Sigmoid colon (tissue), 7 donors: ENCODE results near the gene NDC80. TPM values are rescaled to one million over a fixed set of nuclear protein-coding genes. Genes with fewer than 3 reads are reported as not detected.

Experiments used
- DNase-seq: peaks from one replicate; pipeline ENCODE4 v3.0.0-alpha.2; 2019
- H3K27ac ChIP-seq, 4 donors: fragments of 200-600 bp; sonication (generic); one replicate each; pipeline ENCODE4 v1.5.1; 2016 to 2019; ENCODE audit warnings: mild to moderate bottlenecking in 1 of 4
- H3K27me3 ChIP-seq, 3 donors: fragments of 200-600 bp; sonication (generic); one replicate each; pipeline ENCODE4 v1.5.1; 2019; ENCODE audit warnings: mild to moderate bottlenecking in 1 of 3
- H3K36me3 ChIP-seq, 4 donors: fragments of 200-600 bp; sonication (generic); one replicate each; pipeline ENCODE4 v1.5.1; 2016 to 2019
- H3K4me1 ChIP-seq, 4 donors: fragments of 200-600 bp; sonication (generic); one replicate each; pipeline ENCODE4 v1.5.1; 2017 to 2019
- H3K4me3 ChIP-seq, 4 donors: fragments of 200-600 bp; sonication (generic); one replicate each; pipeline ENCODE4 v1.5.1; 2017 to 2019; ENCODE audit warnings: mild to moderate bottlenecking in 2 of 4, moderate library complexity in 1 of 4
- H3K9me3 ChIP-seq, 4 donors: fragments of 200-600 bp in 3 of 4; sonication (generic) in 3 of 4; one replicate each; pipeline versions ENCODE4 v1.5.1 to v1.6.1; 2013 to 2019
- EP300 ChIP-seq, 4 donors: sonication (generic); formaldehyde crosslinking; IDR thresholded peaks; one replicate each; pipeline ENCODE4 v1.6.1; 2017; ENCODE audit warnings: antibody characterized with exemption in 4 of 4
- POLR2A ChIP-seq, 2 donors: fragments of 450-650 bp; IDR thresholded peaks; one replicate each; pipeline ENCODE4 v1.6.1; 2016; ENCODE audit warnings: antibody characterized with exemption in 2 of 2, mild to moderate bottlenecking in 2 of 2, moderate library complexity in 2 of 2
- POLR2AphosphoS5 ChIP-seq, 4 donors: sonication (generic); formaldehyde crosslinking; IDR thresholded peaks; one replicate each; pipeline ENCODE4 v1.6.1; 2017; ENCODE audit warnings: antibody characterized with exemption in 4 of 4
- WGBS, 2 donors: extraction: QIAGEN DNeasy Blood & Tissue Kit; methylation state at CpG; one replicate each; pipeline ENCODE4 v1.1.7; 2013; 5-methylcytosine and 5-hydroxymethylcytosine counted together
- intact Hi-C: fragments of 100-400 bp; cut with DNase I; formaldehyde crosslinking; loops from one replicate; pipeline ENCODE4 v1.15.1; 2023
- polyA plus RNA-seq, 3 donors: library from polyadenylated mRNA; stranded (reverse); fragments of 200-250 nt; gene quantifications; one replicate each; pipeline ENCODE4 v1.2.3, GENCODE V29; 2013
- total RNA-seq, 4 donors: library from RNA; depleted of rRNA; stranded (reverse); fragments of >200 nt; gene quantifications; one replicate each; pipeline ENCODE4 v1.1.0, GENCODE V29; 2016
- TF ChIP-seq, protein P1 (sequence below), 4 experiments: fragments of 450-650 bp in 3 of 4; fragments of 200-600 bp in 1 of 4; IDR thresholded peaks; one replicate each; pipeline ENCODE4 v1.5.1; 2016 to 2019; ENCODE audit warnings: antibody characterized with exemption in 4 of 4, mild to moderate bottlenecking in 3 of 4, moderate library complexity in 2 of 4
- donor health status: healthy with polysubstance abuse.
- donor health status: Bipolar disorder and iron deficiency.
- donor health status: healthy.

The NDC80 gene
- total and polyA plus RNA-seq, 7 donors, result 0.36 to 12.6 (median 1.2) TPM; not detected in 2

GRCh38 chr18:2606335-2606734 is 35.0 kb downstream of the NDC80 start:
- Histone ChIP-seq H3K36me3 (no peaks in the 10 kb centered on the region), H3K4me1 (no peaks in the 10 kb centered on the region), H3K4me3 (no peak overlapping the region), H3K9me3 (no peaks in the 10 kb centered on the region), H3K27ac (no peak overlapping the region), H3K27me3 (no peaks in the 10 kb centered on the region)
- intact Hi-C loops, result no loop called here
- TF ChIP-seq EP300 (IDR thresholded peaks at IDR 0.05), result no peak
- TF ChIP-seq POLR2AphosphoS5 (IDR thresholded peaks at IDR 0.05), result no peak
- TF ChIP-seq POLR2A (IDR thresholded peaks at IDR 0.05), result no peak
- TF ChIP-seq, protein P1, sequence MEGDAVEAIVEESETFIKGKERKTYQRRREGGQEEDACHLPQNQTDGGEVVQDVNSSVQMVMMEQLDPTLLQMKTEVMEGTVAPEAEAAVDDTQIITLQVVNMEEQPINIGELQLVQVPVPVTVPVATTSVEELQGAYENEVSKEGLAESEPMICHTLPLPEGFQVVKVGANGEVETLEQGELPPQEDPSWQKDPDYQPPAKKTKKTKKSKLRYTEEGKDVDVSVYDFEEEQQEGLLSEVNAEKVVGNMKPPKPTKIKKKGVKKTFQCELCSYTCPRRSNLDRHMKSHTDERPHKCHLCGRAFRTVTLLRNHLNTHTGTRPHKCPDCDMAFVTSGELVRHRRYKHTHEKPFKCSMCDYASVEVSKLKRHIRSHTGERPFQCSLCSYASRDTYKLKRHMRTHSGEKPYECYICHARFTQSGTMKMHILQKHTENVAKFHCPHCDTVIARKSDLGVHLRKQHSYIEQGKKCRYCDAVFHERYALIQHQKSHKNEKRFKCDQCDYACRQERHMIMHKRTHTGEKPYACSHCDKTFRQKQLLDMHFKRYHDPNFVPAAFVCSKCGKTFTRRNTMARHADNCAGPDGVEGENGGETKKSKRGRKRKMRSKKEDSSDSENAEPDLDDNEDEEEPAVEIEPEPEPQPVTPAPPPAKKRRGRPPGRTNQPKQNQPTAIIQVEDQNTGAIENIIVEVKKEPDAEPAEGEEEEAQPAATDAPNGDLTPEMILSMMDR (IDR thresholded peaks at IDR 0.05), result no peak
- DNase-seq, result no peak
- 53 to 59% methylated on average over 2 of the region's 2 CpGs for WGBS, 2 donors

- Histone ChIP-seq H3K4me3 (no peak overlapping the region), H3K4me1 (no peaks in the 10 kb centered on the region), H3K27ac (no peak overlapping the region), H3K27me3 (no peaks in the 10 kb centered on the region), H3K9me3 (no peaks in the 10 kb centered on the region), H3K36me3 (no peaks in the 10 kb centered on the region)
- TF ChIP-seq EP300 (IDR thresholded peaks at IDR 0.05) (no peak), POLR2AphosphoS5 (IDR thresholded peaks at IDR 0.05) (no peak), POLR2A (IDR thresholded peaks at IDR 0.05) (no peak)
- TF ChIP-seq, protein P1 (IDR thresholded peaks at IDR 0.05), result no peak
- 96 to 97% methylated on average over 2 of the region's 2 CpGs for whole genome bisulfite sequencing, 2 donors
- DNase-seq, result no peak
- intact Hi-C loops, result no loop called here
Measured at GRCh38 chr18:2609604-2610003, 38.2 kb downstream of the NDC80 start.

GRCh38 chr18:2610549-2610948 is 39.2 kb downstream of the NDC80 start:
- no peak for DNase-seq
- WGBS, 2 donors, result 85 to 93% methylated on average over 5 of the region's 5 CpGs

DNA sequence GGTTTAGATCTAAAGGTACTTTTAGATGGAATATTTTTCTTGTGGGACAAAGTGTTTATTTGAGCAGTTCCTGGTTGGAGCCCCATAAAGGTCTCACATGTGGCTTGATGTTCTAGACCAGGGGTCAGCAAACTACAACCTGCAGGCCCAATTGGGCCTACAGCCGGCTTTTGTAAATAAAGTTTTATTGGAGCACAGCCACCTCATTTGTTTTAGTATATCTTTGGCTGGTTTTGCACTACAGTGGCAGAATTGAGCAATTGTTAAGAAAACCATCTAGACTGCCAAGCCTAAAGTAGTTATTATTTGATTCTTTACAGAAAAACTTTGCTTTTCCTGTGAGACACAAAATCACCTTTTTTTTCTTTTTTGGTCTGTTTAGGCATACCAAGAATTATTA is 41.6 kb downstream of the NDC80 start:
- TF ChIP-seq POLR2A (IDR thresholded peaks at IDR 0.05) (no peak), EP300 (IDR thresholded peaks at IDR 0.05) (no peak), POLR2AphosphoS5 (IDR thresholded peaks at IDR 0.05) (no peak)
- TF ChIP-seq, protein P1 (IDR thresholded peaks at IDR 0.05), result no peak
- Histone ChIP-seq H3K27me3 (no peaks in the 10 kb centered on the region), H3K4me3 (no peak overlapping the region), H3K27ac (no peak overlapping the region), H3K36me3 (no peaks in the 10 kb centered on the region), H3K9me3 (no peaks in the 10 kb centered on the region), H3K4me1 (no peaks in the 10 kb centered on the region)
- intact Hi-C loops, result no loop called here
- 34 to 81% methylated on average over 1 of the region's 1 CpG for WGBS, 2 donors
- DNase-seq, result no peak

More at GRCh38 chr18:2610549-2610948, 39.2 kb downstream of the NDC80 start:
- Histone ChIP-seq H3K9me3 (no peaks in the 10 kb centered on the region), H3K4me1 (no peaks in the 10 kb centered on the region), H3K36me3 (no peaks in the 10 kb centered on the region), H3K27ac (no peak overlapping the region), H3K27me3 (no peaks in the 10 kb centered on the region), H3K4me3 (no peak overlapping the region)
- intact Hi-C loops, result no loop called here
- TF ChIP-seq POLR2AphosphoS5 (IDR thresholded peaks at IDR 0.05), result no peak
- no peak for TF ChIP-seq POLR2A (IDR thresholded peaks at IDR 0.05)
- no peak for TF ChIP-seq EP300 (IDR thresholded peaks at IDR 0.05)
- TF ChIP-seq, protein P1 (IDR thresholded peaks at IDR 0.05), result no peak

- DNase-seq, result no peak
- no peaks in the 10 kb centered on the region for H3K4me1 ChIP-seq
- TF ChIP-seq POLR2AphosphoS5 (IDR thresholded peaks at IDR 0.05) (no peak), EP300 (IDR thresholded peaks at IDR 0.05) (no peak), POLR2A (IDR thresholded peaks at IDR 0.05) (no peak)
- TF ChIP-seq, protein P1 (IDR thresholded peaks at IDR 0.05), result no peak
- 69 to 83% methylated on average over 4 of the region's 4 CpGs for WGBS, 2 donors
- H3K9me3 ChIP-seq, result no peaks in the 10 kb centered on the region
- H3K27me3 ChIP-seq, result no peaks in the 10 kb centered on the region
- H3K27ac ChIP-seq, result no peak overlapping the region
- H3K4me3 ChIP-seq, result no peak overlapping the region
- H3K36me3 ChIP-seq, result no peaks in the 10 kb centered on the region
- intact Hi-C loops, result no loop called here
Measured at GRCh38 chr18:2617401-2617998, 46.1 kb downstream of the NDC80 start.
